OCI-LY3 (cell line): Measurements from ENCODE around the gene RBFA.
A peak's percentile ranks its signal among the peaks of the same experiment; 100 is the strongest.
"Not testable (repeated sequence)": the region's sequence is repeated elsewhere in the genome, so short reads cannot be mapped to it uniquely, and the experiment has no call there.

Source experiments
- H2AFZ ChIP-seq: fragments of 200-600, 300-600 bp; shearing (Covaris generic); 2 replicates; pipeline ENCODE4 v1.6.0; 2014; ENCODE audit warnings: antibody characterized with exemption, low read depth, low read length
- H3K27ac ChIP-seq: fragments of 200-600, 300-600 bp; sonication (generic); 2 replicates; pipeline ENCODE4 v1.5.1; 2014; ENCODE audit warnings: mild to moderate bottlenecking, low read length, moderate library complexity, mixed read lengths
- H3K27me3 ChIP-seq: fragments of 200-600, 300-600 bp; sonication (generic); 2 replicates; pipeline ENCODE4 v1.6.1; 2014; ENCODE audit warnings: low read depth, low read length, mixed read lengths
- H3K36me3 ChIP-seq: fragments of 200-600, 300-600 bp; sonication (generic); replicated peaks from 2 replicates; pipeline ENCODE3; 2014; ENCODE audit warnings: low read depth, low read length, mixed read lengths
- H3K4me1 ChIP-seq: fragments of 300-600, 200-600 bp; sonication (generic); 2 replicates; pipeline ENCODE4 v1.6.1; 2014; ENCODE audit warnings: low read length, mixed read lengths
- H3K4me2 ChIP-seq: fragments of 200-600, 300-600 bp; sonication (generic); 2 replicates; pipeline ENCODE4 v1.6.1; 2014; ENCODE audit warnings: low read length, mixed read lengths
- H3K4me3 ChIP-seq: fragments of 300-600, 200-600 bp; sonication (generic); 2 replicates; pipeline ENCODE4 v1.5.1; 2014; ENCODE audit warnings: antibody characterized with exemption, mild to moderate bottlenecking, low read length, moderate library complexity
- H3K79me2 ChIP-seq: fragments of 300-600, 200-600 bp; shearing (Covaris generic); 2 replicates; pipeline ENCODE4 v1.6.1; 2014; ENCODE audit warnings: mild to moderate bottlenecking, low read length, mixed read lengths
- H3K9ac ChIP-seq: fragments of 300-600, 200-600 bp; shearing (Covaris generic); 2 replicates; pipeline ENCODE4 v1.6.0; 2014; ENCODE audit warnings: mild to moderate bottlenecking, low read length, moderate library complexity
- H3K9me3 ChIP-seq: fragments of 200-600, 300-600 bp; shearing (Covaris generic); 2 replicates; pipeline ENCODE4 v1.6.1; 2014; ENCODE audit warnings: low read length, mixed read lengths; ENCODE audit not compliant: insufficient read depth
- H4K20me1 ChIP-seq: fragments of 200-600, 300-600 bp; sonication (generic); 2 replicates; pipeline ENCODE4 v1.6.1; 2016; ENCODE audit warnings: low read length, mixed read lengths; ENCODE audit not compliant: insufficient read depth
- CTCF ChIP-seq: fragments of 200-600, 300-600 bp; sonication (generic); IDR thresholded peaks from 2 replicates; pipeline ENCODE4 v1.5.1; 2014; ENCODE audit warnings: antibody characterized with exemption, low read length, low read depth
- EZH2phosphoT487 ChIP-seq: fragments of 200-600 bp; shearing (Covaris generic); IDR thresholded peaks from 2 replicates; pipeline ENCODE4 v1.6.1; 2018; ENCODE audit warnings: antibody characterized with exemption, mixed run types, low read depth

Gene RBFA

GRCh38 chr18:80022613-80023012, 11.6 kb upstream of the RBFA start:
- no peaks in the 10 kb centered on the region for H4K20me1 ChIP-seq
- H2AFZ ChIP-seq = no peak overlapping the region
- H3K4me1 ChIP-seq = no peaks in the 10 kb centered on the region
- no peak overlapping the region for H3K4me3 ChIP-seq
- H3K36me3 ChIP-seq = peaks cover 16% of the 10 kb centered on the region
- TF ChIP-seq EZH2phosphoT487 (0 out of 2 replicates have a peak, but pooled peaks have one; percentile 42), CTCF (no peak)
- no peaks in the 10 kb centered on the region; the same call in 1 of the 2 replicates for H3K27me3 ChIP-seq
- H3K9me3 ChIP-seq = peaks cover 80% of the 10 kb centered on the region
- no peaks in the 10 kb centered on the region for H3K79me2 ChIP-seq
- no peak overlapping the region for H3K4me2 ChIP-seq
- H3K9ac ChIP-seq = no peak overlapping the region
- H3K27ac ChIP-seq = no peak overlapping the region

DNA sequence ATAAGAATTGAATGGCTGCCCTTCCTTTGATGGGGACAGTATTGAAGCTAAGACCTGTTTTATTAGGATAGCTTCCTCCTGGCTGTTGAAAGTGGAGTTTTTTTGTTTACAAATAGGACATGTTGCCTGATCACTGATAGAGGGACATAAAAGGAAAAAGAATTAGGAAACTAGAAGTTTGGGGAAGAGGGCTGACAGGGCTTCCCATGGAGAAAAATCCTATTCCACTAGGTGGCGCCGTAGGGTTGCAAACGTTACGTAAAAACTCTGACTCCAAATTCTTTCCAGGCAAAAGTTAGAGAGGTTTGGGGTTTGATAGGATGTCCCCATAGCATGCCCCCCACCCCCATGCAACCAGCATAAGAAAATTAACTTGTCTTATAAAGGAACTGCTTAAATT, 11.1 kb upstream of the RBFA start:
- Histone ChIP-seq H3K4me2 (no peak overlapping the region), H3K27ac (no peak overlapping the region)

GRCh38 chr18:80026363-80026762, 7.9 kb upstream of the RBFA start:
- no peak overlapping the region for H3K27ac ChIP-seq
- H3K79me2 ChIP-seq = no peaks in the 10 kb centered on the region
- H3K9me3 ChIP-seq = peaks cover 56% of the 10 kb centered on the region
- H3K4me1 ChIP-seq = no peaks in the 10 kb centered on the region
- no peak overlapping the region for H3K4me3 ChIP-seq
- no peak overlapping the region for H3K4me2 ChIP-seq
- peaks cover 16% of the 10 kb centered on the region for H3K36me3 ChIP-seq
- no peaks in the 10 kb centered on the region for H3K27me3 ChIP-seq
- no peak overlapping the region for H2AFZ ChIP-seq
- H4K20me1 ChIP-seq = no peaks in the 10 kb centered on the region
- no peak for TF ChIP-seq CTCF
- no peak for TF ChIP-seq EZH2phosphoT487
- no peak overlapping the region for H3K9ac ChIP-seq

More for the DNA sequence above, 11.1 kb upstream of the RBFA start:
- Histone ChIP-seq H3K9ac (no peak overlapping the region), H4K20me1 (no peaks in the 10 kb centered on the region), H2AFZ (no peak overlapping the region), H3K36me3 (peaks cover 16% of the 10 kb centered on the region), H3K79me2 (no peaks in the 10 kb centered on the region), H3K4me3 (no peak overlapping the region), H3K27me3 (no peaks in the 10 kb centered on the region; the same call in 1 of the 2 replicates), H3K9me3 (peaks cover 80% of the 10 kb centered on the region), H3K4me1 (no peaks in the 10 kb centered on the region)
- TF ChIP-seq CTCF = peak; percentile 60
- TF ChIP-seq EZH2phosphoT487 = no peak

DNA sequence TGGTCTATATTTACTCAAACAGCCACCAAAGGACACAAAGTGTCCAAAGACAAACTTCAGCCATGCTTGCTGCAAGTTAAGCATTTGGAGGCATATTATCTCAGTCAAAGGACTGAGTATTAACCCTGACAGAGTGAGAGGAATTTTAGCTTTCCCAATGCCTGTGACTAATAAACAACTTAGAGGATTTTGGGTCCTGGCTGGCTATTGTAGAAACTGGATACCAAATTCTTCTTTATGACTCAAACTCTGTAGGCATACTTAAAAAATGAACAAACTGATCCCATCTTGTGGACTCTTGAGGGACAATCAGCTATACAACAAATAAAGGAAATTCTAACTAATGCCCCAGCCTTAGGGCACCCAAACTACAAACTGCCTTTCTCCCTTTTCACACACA, 6.5 kb upstream of the RBFA start:
- H3K27ac ChIP-seq, H3K27me3 ChIP-seq, H3K4me3 ChIP-seq, H3K9ac ChIP-seq, H3K4me1 ChIP-seq, H2AFZ ChIP-seq, H4K20me1 ChIP-seq, H3K79me2 ChIP-seq, H3K4me2 ChIP-seq: not testable (repeated sequence)
- H3K9me3 ChIP-seq = peaks cover 43% of the 10 kb centered on the region
- H3K36me3 ChIP-seq = peaks cover 12% of the 10 kb centered on the region

GRCh38 chr18:80029690-80030089, 4.5 kb upstream of the RBFA start:
- no peaks in the 10 kb centered on the region for H4K20me1 ChIP-seq
- peaks cover 6% of the 10 kb centered on the region; the same call in 1 of the 2 replicates for H3K4me1 ChIP-seq
- no peak overlapping the region for H3K9ac ChIP-seq
- no peak overlapping the region for H3K4me2 ChIP-seq
- H3K4me3 ChIP-seq = no peak overlapping the region
- peaks cover 23% of the 10 kb centered on the region for H3K9me3 ChIP-seq
- peaks cover 3% of the 10 kb centered on the region for H3K79me2 ChIP-seq
- no peak overlapping the region for H2AFZ ChIP-seq
- peaks cover 1% of the 10 kb centered on the region for H3K36me3 ChIP-seq
- no peak overlapping the region for H3K27ac ChIP-seq
- TF ChIP-seq CTCF (no peak), EZH2phosphoT487 (no peak)
- H3K27me3 ChIP-seq = no peaks in the 10 kb centered on the region
